AML-193 (cell line): ENCODE data around the gene FAM98C.

Experiments used
- DNase-seq, 2 experiments: peaks; one replicate each; lab custom pipeline; 2025; lab: John Stamatoyannopoulos, UW

FAM98C gene

DNA sequence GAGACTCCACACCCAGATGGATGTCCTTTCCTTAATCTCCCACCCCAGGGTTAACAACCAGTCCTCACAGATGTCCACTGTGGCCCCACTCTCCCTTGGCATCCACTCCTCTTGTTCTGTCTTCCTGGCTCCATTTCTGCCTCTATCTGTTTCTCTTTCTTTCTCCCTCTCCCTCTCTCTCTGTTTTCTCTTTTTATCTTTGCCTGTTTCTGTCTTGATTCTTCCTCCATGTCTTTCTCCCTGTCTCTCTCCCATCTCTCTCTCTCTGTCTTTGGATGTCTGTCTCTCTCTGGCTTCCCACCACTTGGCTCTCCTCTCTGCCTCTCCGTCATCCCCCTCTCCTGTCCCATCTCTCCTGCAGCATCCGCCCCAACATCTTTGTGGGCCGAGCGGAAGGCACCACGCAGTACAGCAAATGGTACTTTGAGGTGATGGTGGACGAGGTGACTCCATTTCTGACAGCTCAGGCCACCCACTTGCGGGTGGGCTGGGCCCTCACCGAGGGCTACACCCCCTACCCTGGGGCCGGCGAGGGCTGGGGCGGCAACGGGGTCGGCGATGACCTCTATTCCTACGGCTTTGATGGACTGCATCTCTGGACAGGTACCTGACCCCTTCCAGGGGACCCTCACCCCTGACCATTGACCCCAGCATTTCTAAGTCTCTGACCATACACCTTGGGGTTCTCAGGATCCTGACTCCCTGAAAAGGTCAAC is 55.0 kb downstream of the FAM98C start:
- DNase-seq, result no peak
